Measurements from ENCODE around the gene KRTAP29-1.

The KRTAP29-1 gene

GRCh38 chr17:41325611-41326010 lies 23.0 kb upstream of the KRTAP29-1 start:
- H3K27me3 ChIP-seq (ENCODE audit: control insufficient read depth, insufficient read depth, low read length): no peaks in the 10 kb centered on the region
- H3K4me1 ChIP-seq (ENCODE audit: control insufficient read depth, insufficient read depth, low read length): no peaks in the 10 kb centered on the region
- H3K4me3 ChIP-seq (ENCODE audit: low read length): no peak overlapping the region
- no peaks in the 10 kb centered on the region for H3K9me3 ChIP-seq (ENCODE audit: control insufficient read depth, low read length)
- H3K36me3 ChIP-seq (ENCODE audit: control insufficient read depth, insufficient read depth, low read length): no peaks in the 10 kb centered on the region
- H3K9ac ChIP-seq (ENCODE audit: low read length): no peak overlapping the region

GRCh38 chr17:41325126-41325525 lies 22.5 kb upstream of the KRTAP29-1 start:
- no peaks in the 10 kb centered on the region for H3K27me3 ChIP-seq (ENCODE audit: control insufficient read depth, insufficient read depth, low read length)
- no peaks in the 10 kb centered on the region for H3K9me3 ChIP-seq (ENCODE audit: control insufficient read depth, low read length)
- H3K9ac ChIP-seq (ENCODE audit: low read length): no peak overlapping the region
- H3K4me1 ChIP-seq (ENCODE audit: control insufficient read depth, insufficient read depth, low read length): no peaks in the 10 kb centered on the region
- H3K4me3 ChIP-seq (ENCODE audit: low read length): no peak overlapping the region
- no peaks in the 10 kb centered on the region for H3K36me3 ChIP-seq (ENCODE audit: control insufficient read depth, insufficient read depth, low read length)

GRCh38 chr17:41324180-41325075 lies 21.8 kb upstream of the KRTAP29-1 start:
- H3K4me3 ChIP-seq (ENCODE audit: low read length): no peak overlapping the region
- H3K4me1 ChIP-seq (ENCODE audit: control insufficient read depth, insufficient read depth, low read length): no peaks in the 10 kb centered on the region
- no peak overlapping the region for H3K9ac ChIP-seq (ENCODE audit: low read length)
- no peaks in the 10 kb centered on the region for H3K9me3 ChIP-seq (ENCODE audit: control insufficient read depth, low read length)
- H3K27me3 ChIP-seq (ENCODE audit: control insufficient read depth, insufficient read depth, low read length): no peaks in the 10 kb centered on the region
- no peaks in the 10 kb centered on the region for H3K36me3 ChIP-seq (ENCODE audit: control insufficient read depth, insufficient read depth, low read length)

GRCh38 chr17:41322903-41323895 lies 20.5 kb upstream of the KRTAP29-1 start:
- H3K36me3 ChIP-seq (ENCODE audit: control insufficient read depth, insufficient read depth, low read length): no peaks in the 10 kb centered on the region
- H3K4me1 ChIP-seq (ENCODE audit: control insufficient read depth, insufficient read depth, low read length): no peaks in the 10 kb centered on the region
- no peak overlapping the region for H3K9ac ChIP-seq (ENCODE audit: low read length)
- H3K4me3 ChIP-seq (ENCODE audit: low read length): no peak overlapping the region
- H3K27me3 ChIP-seq (ENCODE audit: control insufficient read depth, insufficient read depth, low read length): no peaks in the 10 kb centered on the region
- no peaks in the 10 kb centered on the region for H3K9me3 ChIP-seq (ENCODE audit: control insufficient read depth, low read length)

GRCh38 chr17:41322094-41322902 lies 19.6 kb upstream of the KRTAP29-1 start:
- Histone ChIP-seq H3K4me3 (ENCODE audit: low read length) (no peak overlapping the region), H3K9ac (ENCODE audit: low read length) (no peak overlapping the region), H3K36me3 (ENCODE audit: control insufficient read depth, insufficient read depth, low read length) (no peaks in the 10 kb centered on the region), H3K4me1 (ENCODE audit: control insufficient read depth, insufficient read depth, low read length) (no peaks in the 10 kb centered on the region), H3K9me3 (ENCODE audit: control insufficient read depth, low read length) (no peaks in the 10 kb centered on the region), H3K27me3 (ENCODE audit: control insufficient read depth, insufficient read depth, low read length) (no peaks in the 10 kb centered on the region)

GRCh38 chr17:41318231-41318630 lies 15.6 kb upstream of the KRTAP29-1 start:
- Histone ChIP-seq H3K9ac (ENCODE audit: low read length) (no peak overlapping the region), H3K9me3 (ENCODE audit: control insufficient read depth, low read length) (no peaks in the 10 kb centered on the region), H3K27me3 (ENCODE audit: control insufficient read depth, insufficient read depth, low read length) (no peaks in the 10 kb centered on the region), H3K4me3 (ENCODE audit: low read length) (no peak overlapping the region), H3K4me1 (ENCODE audit: control insufficient read depth, insufficient read depth, low read length) (no peaks in the 10 kb centered on the region), H3K36me3 (ENCODE audit: control insufficient read depth, insufficient read depth, low read length) (no peaks in the 10 kb centered on the region)

- H3K4me3 ChIP-seq (ENCODE audit: low read length): no peak overlapping the region
- no peaks in the 10 kb centered on the region for H3K9me3 ChIP-seq (ENCODE audit: control insufficient read depth, low read length)
- H3K9ac ChIP-seq (ENCODE audit: low read length): no peak overlapping the region
- no peaks in the 10 kb centered on the region for H3K36me3 ChIP-seq (ENCODE audit: control insufficient read depth, insufficient read depth, low read length)
- H3K27me3 ChIP-seq (ENCODE audit: control insufficient read depth, insufficient read depth, low read length): no peaks in the 10 kb centered on the region
- no peaks in the 10 kb centered on the region for H3K4me1 ChIP-seq (ENCODE audit: control insufficient read depth, insufficient read depth, low read length)
These were observed 13.3 kb upstream of the KRTAP29-1 start for GRCh38 chr17:41315814-41316445.

- H3K4me3 ChIP-seq (ENCODE audit: low read length): no peak within 1 kb of the TSS
- H3K27me3 ChIP-seq (ENCODE audit: control insufficient read depth, insufficient read depth, low read length): no peaks in the 10 kb centered on the region
- H3K4me1 ChIP-seq (ENCODE audit: control insufficient read depth, insufficient read depth, low read length): no peaks in the 10 kb centered on the region
- no peaks in the 10 kb centered on the region for H3K9me3 ChIP-seq (ENCODE audit: control insufficient read depth, low read length)
- no peaks in the 10 kb centered on the region for H3K36me3 ChIP-seq (ENCODE audit: control insufficient read depth, insufficient read depth, low read length)
- no peak within 1 kb of the TSS for H3K9ac ChIP-seq (ENCODE audit: low read length)
These were observed 12.6 kb upstream of the KRTAP29-1 start, which contains the start of gene KRTAP17-1 for GRCh38 chr17:41315204-41315794. TSS of gene KRTAP17-1 (minus strand) at chr17:41315710. CDS start at chr17:41315650, 60 bp downstream.

GRCh38 chr17:41311111-41311510 lies 8.5 kb upstream of the KRTAP29-1 start:
- no peaks in the 10 kb centered on the region for H3K4me1 ChIP-seq (ENCODE audit: control insufficient read depth, insufficient read depth, low read length)
- H3K9me3 ChIP-seq (ENCODE audit: control insufficient read depth, low read length): no peaks in the 10 kb centered on the region
- no peak overlapping the region for H3K4me3 ChIP-seq (ENCODE audit: low read length)
- no peak overlapping the region for H3K9ac ChIP-seq (ENCODE audit: low read length)
- H3K36me3 ChIP-seq (ENCODE audit: control insufficient read depth, insufficient read depth, low read length): no peaks in the 10 kb centered on the region
- no peaks in the 10 kb centered on the region for H3K27me3 ChIP-seq (ENCODE audit: control insufficient read depth, insufficient read depth, low read length)

GRCh38 chr17:41308918-41309359 lies 6.3 kb upstream of the KRTAP29-1 start, which contains the start of gene KRTAP16-1:
TSS of gene KRTAP16-1 (minus strand) at chr17:41309309. CDS start at chr17:41309253, 56 bp downstream.
- Histone ChIP-seq H3K9ac (ENCODE audit: low read length) (no peak within 1 kb of the TSS), H3K9me3 (ENCODE audit: control insufficient read depth, low read length) (no peaks in the 10 kb centered on the region), H3K36me3 (ENCODE audit: control insufficient read depth, insufficient read depth, low read length) (no peaks in the 10 kb centered on the region), H3K4me3 (ENCODE audit: low read length) (no peak within 1 kb of the TSS), H3K4me1 (ENCODE audit: control insufficient read depth, insufficient read depth, low read length) (no peaks in the 10 kb centered on the region), H3K27me3 (ENCODE audit: control insufficient read depth, insufficient read depth, low read length) (no peaks in the 10 kb centered on the region)
